CD4-positive, CD25-positive, alpha-beta regulatory T cell (primary cell): Measurements from ENCODE around the gene POU3F1. TPM values are rescaled to one million over a fixed set of nuclear protein-coding genes. Genes with fewer than 3 reads are reported as not detected.

Source experiments
- ATAC-seq, 2 donors: fragments of 150-1000 bp; cut with Tn5 transposase; one replicate each; pipeline ENCODE4 v1.10.0; 2021; ENCODE audit warnings: low read depth in 2 of 2, moderate number of reproducible peaks in 2 of 2, moderate library complexity in 1 of 2
- DNase-seq, 3 donors: peaks; one replicate each; pipeline versions ENCODE4 v3.0.0 to v3.0.0-alpha.2; 2012 to 2022; ENCODE audit warnings: mixed read lengths in 1 of 3
- H3K27ac ChIP-seq: one replicate; pipeline ENCODE4 v1.7.0; 2013; ENCODE audit warnings: mild to moderate bottlenecking, low read length; ENCODE audit not compliant: insufficient read depth, poor library complexity, severe bottlenecking
- H3K27me3 ChIP-seq: one replicate; pipeline ENCODE4 v1.7.0; 2013; ENCODE audit warnings: low read length; ENCODE audit not compliant: control insufficient read depth, insufficient read depth
- H3K36me3 ChIP-seq: one replicate; pipeline ENCODE4 v1.7.0; 2013; ENCODE audit warnings: mild to moderate bottlenecking, low read length, moderate library complexity; ENCODE audit not compliant: control insufficient read depth, insufficient read depth
- H3K4me1 ChIP-seq: 2 replicates; pipeline ENCODE4 v1.7.0; 2013; ENCODE audit warnings: mild to moderate bottlenecking, low read length; ENCODE audit not compliant: insufficient read depth, control insufficient read depth, poor library complexity, severe bottlenecking
- H3K4me3 ChIP-seq: one replicate; pipeline ENCODE4 v1.7.0; 2013; ENCODE audit warnings: low read depth, mild to moderate bottlenecking, low read length, moderate library complexity
- H3K9me3 ChIP-seq, 2 experiments: 1 replicate in 1 of 2; 2 replicates in 1 of 2; pipeline ENCODE4 v1.7.0; 2013; ENCODE audit warnings: low read length in 2 of 2, mild to moderate bottlenecking in 1 of 2, moderate library complexity in 1 of 2; ENCODE audit not compliant: control insufficient read depth in 2 of 2
- H3K27ac Mint-ChIP-seq, 3 donors: one replicate each; pipeline ENCODE4 v1.8.0; 2020 to 2022; ENCODE audit warnings: mild to moderate bottlenecking in 3 of 3, mixed read lengths in 3 of 3, moderate library complexity in 2 of 3
- H3K27me3 Mint-ChIP-seq: one replicate; pipeline ENCODE4 v1.8.0; 2022; ENCODE audit warnings: mild to moderate bottlenecking, mixed read lengths
- H3K36me3 Mint-ChIP-seq: one replicate; pipeline ENCODE4 v1.8.0; 2020; ENCODE audit warnings: mixed read lengths
- H3K4me1 Mint-ChIP-seq, 4 donors: one replicate each; pipeline ENCODE4 v1.8.0; 2020 to 2022; ENCODE audit warnings: mixed read lengths in 4 of 4, mild to moderate bottlenecking in 1 of 4
- H3K4me3 Mint-ChIP-seq, 4 donors: one replicate each; pipeline ENCODE4 v1.8.0; 2020 to 2022; ENCODE audit warnings: mild to moderate bottlenecking in 4 of 4, mixed read lengths in 4 of 4, moderate library complexity in 3 of 4
- H3K9me3 Mint-ChIP-seq, 7 donors: one replicate each; pipeline ENCODE4 v1.8.0; 2020 to 2022; ENCODE audit warnings: mixed read lengths in 7 of 7, mild to moderate bottlenecking in 3 of 7, moderate library complexity in 2 of 7
- polyA plus RNA-seq, 4 donors: library from polyadenylated mRNA; unstranded; fragments of 300-500 nt; fragmentation: Illumina TruSeq; gene quantifications; one replicate each; pipeline ENCODE4 v1.2.3, GENCODE V29; 2021
- total RNA-seq: library from RNA; stranded (reverse); gene quantifications from one replicate; pipeline ENCODE4 v1.2.3, GENCODE V29; 2022

The POU3F1 gene
- total and polyA plus RNA-seq, 5 donors from 2014 or later, result 0.11 to 1.7 (median 0.36) TPM

- Mint-ChIP-seq H3K36me3 (peaks cover 9% of the 10 kb centered on the region), H3K9me3 (no peaks in the 10 kb centered on the region), H3K4me1 (peaks cover 11 to 53% (median 37%) of the 10 kb centered on the region in 4 donors), H3K27me3 (no peaks in the 10 kb centered on the region), H3K27ac (peak overlapping the region; percentile 14 to 89 (median 68)), H3K4me3 (peak overlapping the region in 1 of 4 donors; percentile 42)
- Histone ChIP-seq H3K27me3 (no peaks in the 10 kb centered on the region), H3K4me3 (no peak overlapping the region), H3K4me1 (peaks cover 46% of the 10 kb centered on the region), H3K36me3 (peaks cover 29% of the 10 kb centered on the region), H3K27ac (peak overlapping the region; percentile 30), H3K9me3 (no peaks in the 10 kb centered on the region)
- peak in 1 of 3 donors; percentile 63 for DNase-seq
- peak; percentile 44 to 46 for ATAC-seq
Observed at GRCh38 chr1:38028105-38028591, 18.4 kb downstream of the POU3F1 start.

GRCh38 chr1:38027201-38028104, 19.1 kb downstream of the POU3F1 start:
- H3K4me1 Mint-ChIP-seq, result peaks cover 11 to 53% (median 37%) of the 10 kb centered on the region in 4 donors
- Histone ChIP-seq H3K27me3 (no peaks in the 10 kb centered on the region), H3K4me3 (no peak overlapping the region), H3K36me3 (peaks cover 36% of the 10 kb centered on the region), H3K9me3 (no peaks in the 10 kb centered on the region), H3K4me1 (peaks cover 46% of the 10 kb centered on the region), H3K27ac (peak overlapping the region; percentile 21)
- H3K9me3 Mint-ChIP-seq, result no peaks in the 10 kb centered on the region
- H3K27me3 Mint-ChIP-seq, result no peaks in the 10 kb centered on the region
- ATAC-seq, result no peak
- H3K36me3 Mint-ChIP-seq, result peaks cover 14% of the 10 kb centered on the region
- H3K4me3 Mint-ChIP-seq, result peak overlapping the region in 1 of 4 donors; percentile 47
- peak overlapping the region; percentile 68 to 89 (median 77) for H3K27ac Mint-ChIP-seq
- no peak for DNase-seq

- ATAC-seq (no peak), DNase-seq (peak in 1 of 3 donors; percentile 61)
- Mint-ChIP-seq H3K9me3 (no peaks in the 10 kb centered on the region), H3K36me3 (peaks cover 18% of the 10 kb centered on the region), H3K27ac (peak overlapping the region in 1 of 3 donors; percentile 89), H3K4me3 (no peak overlapping the region), H3K4me1 (peaks cover 11 to 51% (median 36%) of the 10 kb centered on the region in 4 donors), H3K27me3 (no peaks in the 10 kb centered on the region)
- H3K27ac ChIP-seq, result peak overlapping the region; percentile 21
- H3K36me3 ChIP-seq, result peaks cover 43% of the 10 kb centered on the region
- peaks cover 46% of the 10 kb centered on the region for H3K4me1 ChIP-seq
- H3K27me3 ChIP-seq, result no peaks in the 10 kb centered on the region
- no peaks in the 10 kb centered on the region for H3K9me3 ChIP-seq
- no peak overlapping the region for H3K4me3 ChIP-seq
Observed at GRCh38 chr1:38026592-38027200, 19.9 kb downstream of the POU3F1 start.

- Histone ChIP-seq H3K27me3 (no peaks in the 10 kb centered on the region), H3K4me3 (no peak overlapping the region), H3K4me1 (peaks cover 37% of the 10 kb centered on the region), H3K36me3 (peaks cover 49% of the 10 kb centered on the region), H3K27ac (no peak overlapping the region), H3K9me3 (no peaks in the 10 kb centered on the region)
- Mint-ChIP-seq H3K36me3 (peaks cover 19% of the 10 kb centered on the region), H3K4me1 (peaks cover 8 to 42% (median 30%) of the 10 kb centered on the region in 4 donors), H3K9me3 (no peaks in the 10 kb centered on the region), H3K27me3 (no peaks in the 10 kb centered on the region), H3K27ac (peak overlapping the region in 1 of 3 donors; percentile 49), H3K4me3 (no peak overlapping the region)
- ATAC-seq, result no peak
- DNase-seq, result no peak
Observed at GRCh38 chr1:38025664-38026063, 20.9 kb downstream of the POU3F1 start.

- Histone ChIP-seq H3K27ac (no peak overlapping the region), H3K4me1 (peaks cover 33% of the 10 kb centered on the region), H3K4me3 (no peak overlapping the region), H3K36me3 (peaks cover 53% of the 10 kb centered on the region), H3K9me3 (no peaks in the 10 kb centered on the region), H3K27me3 (no peaks in the 10 kb centered on the region)
- no peaks in the 10 kb centered on the region for H3K27me3 Mint-ChIP-seq
- DNase-seq (no peak), ATAC-seq (no peak)
- no peak overlapping the region for H3K4me3 Mint-ChIP-seq
- peaks cover 23% of the 10 kb centered on the region for H3K36me3 Mint-ChIP-seq
- H3K27ac Mint-ChIP-seq, result no peak overlapping the region
- no peaks in the 10 kb centered on the region for H3K9me3 Mint-ChIP-seq
- peaks cover 8 to 38% (median 28%) of the 10 kb centered on the region in 4 donors for H3K4me1 Mint-ChIP-seq
Observed at GRCh38 chr1:38025233-38025632, 21.4 kb downstream of the POU3F1 start.

GRCh38 chr1:38022810-38023209, 23.8 kb downstream of the POU3F1 start:
- H3K9me3 Mint-ChIP-seq, result no peaks in the 10 kb centered on the region
- DNase-seq (no peak), ATAC-seq (no peak)
- Histone ChIP-seq H3K27me3 (no peaks in the 10 kb centered on the region), H3K4me1 (peaks cover 8% of the 10 kb centered on the region), H3K27ac (no peak overlapping the region), H3K36me3 (peaks cover 70% of the 10 kb centered on the region), H3K4me3 (no peak overlapping the region), H3K9me3 (no peaks in the 10 kb centered on the region)
- no peak overlapping the region for H3K27ac Mint-ChIP-seq
- peaks cover 8 to 21% (median 14%) of the 10 kb centered on the region in 4 donors for H3K4me1 Mint-ChIP-seq
- H3K27me3 Mint-ChIP-seq, result no peaks in the 10 kb centered on the region
- H3K4me3 Mint-ChIP-seq, result no peak overlapping the region
- H3K36me3 Mint-ChIP-seq, result peaks cover 32% of the 10 kb centered on the region

- Histone ChIP-seq H3K27me3 (no peaks in the 10 kb centered on the region), H3K4me1 (peaks cover 3% of the 10 kb centered on the region), H3K36me3 (peaks cover 78% of the 10 kb centered on the region), H3K4me3 (no peak overlapping the region), H3K27ac (no peak overlapping the region), H3K9me3 (no peaks in the 10 kb centered on the region)
- Mint-ChIP-seq H3K9me3 (no peaks in the 10 kb centered on the region), H3K4me3 (no peak overlapping the region), H3K27me3 (no peaks in the 10 kb centered on the region), H3K4me1 (peaks cover 6 to 16% (median 10%) of the 10 kb centered on the region in 4 donors), H3K36me3 (peaks cover 36% of the 10 kb centered on the region), H3K27ac (peak overlapping the region in 1 of 3 donors; percentile 57)
- ATAC-seq, result no peak
- no peak for DNase-seq
Observed at GRCh38 chr1:38021969-38022368, 24.6 kb downstream of the POU3F1 start.
